Tibial nerve (tissue), 4 donors: Measurements from ENCODE around the gene TAMALIN. TPM values are rescaled to one million over a fixed set of nuclear protein-coding genes. Genes with fewer than 3 reads are reported as not detected.

Experiments used
- DNase-seq, 2 donors: peaks; one replicate each; pipeline ENCODE4 v3.0.0-alpha.2; 2019; ENCODE audit warnings: low spot score in 2 of 2
- H3K27ac ChIP-seq, 4 donors: fragments of 200-600 bp; sonication (generic) in 3 of 4; one replicate each; pipeline ENCODE4 v1.5.1; 2017 to 2019; ENCODE audit warnings: mild to moderate bottlenecking in 1 of 4
- H3K27me3 ChIP-seq, 2 donors: fragments of 200-600 bp; sonication (generic) in 1 of 2; one replicate each; pipeline versions ENCODE4 v1.5.1 to v1.6.0; 2017 to 2019
- H3K36me3 ChIP-seq, 3 donors: fragments of 200-600 bp; sonication (generic); one replicate each; pipeline ENCODE4 v1.5.1; 2018 to 2019
- H3K4me1 ChIP-seq, 4 donors: fragments of 200-600 bp; sonication (generic) in 3 of 4; one replicate each; pipeline ENCODE4 v1.5.1; 2017 to 2019
- H3K4me3 ChIP-seq, 4 donors: fragments of 200-600 bp; sonication (generic) in 3 of 4; one replicate each; pipeline ENCODE4 v1.5.1; 2017 to 2019; ENCODE audit warnings: mild to moderate bottlenecking in 1 of 4, moderate library complexity in 1 of 4
- H3K9me3 ChIP-seq, 4 donors: fragments of 200-600 bp; sonication (generic) in 3 of 4; one replicate each; pipeline ENCODE4 v1.5.1; 2017 to 2019
- EP300 ChIP-seq, 2 donors: sonication (generic); formaldehyde crosslinking; IDR thresholded peaks; one replicate each; pipeline ENCODE4 v1.6.1; 2017; ENCODE audit warnings: antibody characterized with exemption in 2 of 2, mild to moderate bottlenecking in 1 of 2
- POLR2A ChIP-seq, 2 donors: fragments of 450-650 bp; IDR thresholded peaks; one replicate each; pipeline ENCODE4 v1.6.1; 2017; ENCODE audit warnings: antibody characterized with exemption in 2 of 2, mild to moderate bottlenecking in 2 of 2, moderate library complexity in 2 of 2
- WGBS, 2 donors: methylation state at CpG; one replicate each; pipeline ENCODE4 v1.1.5; 2018; 5-methylcytosine and 5-hydroxymethylcytosine counted together
- total RNA-seq, 4 donors: library from RNA; depleted of rRNA; stranded (reverse); fragments of >200 nt; gene quantifications; one replicate each; pipeline ENCODE4 v1.1.0, GENCODE V29; 2016
- TF ChIP-seq, protein P1 (sequence below), 5 experiments: fragments of 200-600 bp in 3 of 5; fragments of 450-650 bp in 2 of 5; sonication (generic) in 3 of 5; IDR thresholded peaks; one replicate each; pipeline ENCODE4 v1.5.1; 2016 to 2019; ENCODE audit warnings: antibody characterized with exemption in 5 of 5, mild to moderate bottlenecking in 3 of 5, moderate library complexity in 2 of 5

TAMALIN gene
- total RNA-seq, 4 donors from 2014 or later = 30.6 to 54.0 (median 37.8) TPM

DNA sequence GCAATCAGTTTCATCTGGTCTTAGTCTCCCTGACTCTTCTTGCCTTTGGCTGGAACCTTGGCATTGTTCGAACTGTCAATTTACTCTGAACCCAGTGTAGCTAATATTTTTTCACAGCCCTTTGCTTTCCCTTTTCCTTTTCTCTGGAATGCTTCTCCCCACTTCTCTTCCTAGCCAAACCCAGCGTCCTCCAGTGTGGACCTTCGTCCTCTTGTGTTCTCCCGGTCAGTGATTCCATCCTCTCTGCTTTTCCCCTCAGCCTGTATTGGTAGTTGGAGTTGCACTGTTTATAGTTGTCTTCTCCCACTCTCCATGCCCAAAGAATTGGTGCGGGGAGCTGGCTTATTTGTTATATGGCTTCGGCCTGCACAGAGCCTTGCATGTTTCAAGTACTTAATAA, 45.9 kb upstream of the TAMALIN start:
- 88 to 90% methylated on average over 6 of the region's 6 CpGs for WGBS, 2 donors
- no peak for DNase-seq
- peaks cover 0 to 44% (median 17%) of the 10 kb centered on the region in 4 donors for H3K4me1 ChIP-seq
- H3K27ac ChIP-seq = no peak overlapping the region
- peaks cover 0 to 4% (median 0%) of the 10 kb centered on the region in 3 donors for H3K36me3 ChIP-seq
- no peaks in the 10 kb centered on the region for H3K9me3 ChIP-seq
- no peak overlapping the region for H3K4me3 ChIP-seq
- TF ChIP-seq, protein P1, sequence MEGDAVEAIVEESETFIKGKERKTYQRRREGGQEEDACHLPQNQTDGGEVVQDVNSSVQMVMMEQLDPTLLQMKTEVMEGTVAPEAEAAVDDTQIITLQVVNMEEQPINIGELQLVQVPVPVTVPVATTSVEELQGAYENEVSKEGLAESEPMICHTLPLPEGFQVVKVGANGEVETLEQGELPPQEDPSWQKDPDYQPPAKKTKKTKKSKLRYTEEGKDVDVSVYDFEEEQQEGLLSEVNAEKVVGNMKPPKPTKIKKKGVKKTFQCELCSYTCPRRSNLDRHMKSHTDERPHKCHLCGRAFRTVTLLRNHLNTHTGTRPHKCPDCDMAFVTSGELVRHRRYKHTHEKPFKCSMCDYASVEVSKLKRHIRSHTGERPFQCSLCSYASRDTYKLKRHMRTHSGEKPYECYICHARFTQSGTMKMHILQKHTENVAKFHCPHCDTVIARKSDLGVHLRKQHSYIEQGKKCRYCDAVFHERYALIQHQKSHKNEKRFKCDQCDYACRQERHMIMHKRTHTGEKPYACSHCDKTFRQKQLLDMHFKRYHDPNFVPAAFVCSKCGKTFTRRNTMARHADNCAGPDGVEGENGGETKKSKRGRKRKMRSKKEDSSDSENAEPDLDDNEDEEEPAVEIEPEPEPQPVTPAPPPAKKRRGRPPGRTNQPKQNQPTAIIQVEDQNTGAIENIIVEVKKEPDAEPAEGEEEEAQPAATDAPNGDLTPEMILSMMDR (IDR thresholded peaks at IDR 0.05) = no peak
- no peak for TF ChIP-seq POLR2A (IDR thresholded peaks at IDR 0.05)
- no peak for TF ChIP-seq EP300 (IDR thresholded peaks at IDR 0.05)
- no peaks in the 10 kb centered on the region for H3K27me3 ChIP-seq

DNA sequence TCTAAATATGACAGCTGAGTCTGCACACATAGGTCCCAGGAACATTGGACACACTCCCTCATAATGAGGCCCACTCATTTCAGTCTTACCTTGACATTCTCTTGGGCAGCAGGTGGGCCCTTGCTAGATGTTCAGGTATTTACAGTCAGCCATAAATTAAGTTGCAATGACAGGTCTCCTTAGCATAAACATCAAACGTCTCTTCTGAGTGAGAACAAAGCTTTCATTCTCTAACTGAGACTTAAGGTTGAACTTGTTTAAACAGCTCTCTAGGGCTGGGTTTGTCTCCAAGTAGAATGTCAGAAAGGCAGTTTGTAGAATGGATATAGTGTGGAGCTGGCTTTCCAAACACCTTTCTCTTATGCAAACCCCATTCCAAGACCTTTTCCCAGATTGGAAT, 44.9 kb upstream of the TAMALIN start:
- Histone ChIP-seq H3K9me3 (no peaks in the 10 kb centered on the region), H3K4me1 (peaks cover 0 to 43% (median 17%) of the 10 kb centered on the region in 4 donors), H3K36me3 (peaks cover 0 to 4% (median 0%) of the 10 kb centered on the region in 3 donors), H3K27me3 (no peaks in the 10 kb centered on the region), H3K4me3 (no peak overlapping the region), H3K27ac (no peak overlapping the region)
- no peak for DNase-seq
- 10 to 13% methylated on average over 1 of the region's 1 CpG for WGBS, 2 donors
- TF ChIP-seq POLR2A (IDR thresholded peaks at IDR 0.05) = no peak
- TF ChIP-seq, protein P1 (IDR thresholded peaks at IDR 0.05) = no peak
- TF ChIP-seq EP300 (IDR thresholded peaks at IDR 0.05) = no peak

DNA sequence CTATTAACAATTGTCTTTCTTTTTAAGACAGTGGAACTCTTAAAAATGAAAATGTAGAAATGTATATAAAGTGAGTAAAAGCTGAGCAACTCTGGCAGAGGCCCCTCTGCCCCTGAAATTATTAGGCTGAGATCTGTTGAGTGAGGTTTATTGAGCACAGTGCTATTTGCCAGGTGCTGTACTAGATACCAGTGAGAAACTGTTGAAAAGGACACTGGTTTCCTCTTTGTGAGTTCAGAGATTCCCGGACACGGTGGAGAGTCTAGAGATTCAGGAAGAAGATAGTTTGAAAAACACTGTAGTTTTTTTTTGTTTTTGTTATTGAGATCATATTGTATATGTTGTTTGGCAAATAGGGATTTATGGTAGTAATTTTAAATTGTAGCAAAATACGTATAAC, 44.0 kb upstream of the TAMALIN start:
- H3K9me3 ChIP-seq = no peaks in the 10 kb centered on the region
- peaks cover 0 to 35% (median 17%) of the 10 kb centered on the region in 4 donors for H3K4me1 ChIP-seq
- TF ChIP-seq, protein P1 (IDR thresholded peaks at IDR 0.05) = no peak
- TF ChIP-seq POLR2A (IDR thresholded peaks at IDR 0.05) (no peak), EP300 (IDR thresholded peaks at IDR 0.05) (no peak)
- H3K27ac ChIP-seq = no peak overlapping the region
- no peak overlapping the region for H3K4me3 ChIP-seq
- 84 to 86% methylated on average over 3 of the region's 3 CpGs for WGBS, 2 donors
- DNase-seq = no peak
- H3K36me3 ChIP-seq = peaks cover 0 to 4% (median 0%) of the 10 kb centered on the region in 3 donors
- no peaks in the 10 kb centered on the region for H3K27me3 ChIP-seq

DNA sequence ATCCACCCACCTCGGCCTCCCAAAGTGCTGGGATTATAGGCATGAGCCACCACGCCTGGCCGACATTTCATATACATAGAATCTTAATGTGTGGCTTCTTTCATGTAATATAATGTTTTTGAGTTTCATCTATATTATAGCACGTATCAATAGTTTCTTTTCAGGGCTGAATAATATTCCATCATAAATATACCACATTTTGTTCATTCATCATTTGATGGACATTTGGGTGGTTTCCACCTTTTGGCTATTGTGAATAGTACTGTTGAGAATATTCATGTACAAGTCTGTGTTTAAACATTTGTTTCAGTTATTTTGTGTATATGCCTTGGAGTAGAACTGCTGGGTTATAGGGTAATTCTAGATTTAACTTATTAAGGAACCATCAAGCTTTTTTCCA, 43.3 kb upstream of the TAMALIN start:
- Histone ChIP-seq H3K4me3 (no peak overlapping the region), H3K27me3 (no peaks in the 10 kb centered on the region), H3K27ac (no peak overlapping the region), H3K4me1 (peaks cover 0 to 35% (median 16%) of the 10 kb centered on the region in 4 donors), H3K9me3 (no peaks in the 10 kb centered on the region), H3K36me3 (peaks cover 0 to 4% (median 0%) of the 10 kb centered on the region in 3 donors)
- TF ChIP-seq POLR2A (IDR thresholded peaks at IDR 0.05) = no peak
- TF ChIP-seq, protein P1 (IDR thresholded peaks at IDR 0.05) = no peak
- no peak for TF ChIP-seq EP300 (IDR thresholded peaks at IDR 0.05)
- WGBS, 2 donors = 97 to 98% methylated on average over 4 of the region's 4 CpGs
- DNase-seq = no peak

DNA sequence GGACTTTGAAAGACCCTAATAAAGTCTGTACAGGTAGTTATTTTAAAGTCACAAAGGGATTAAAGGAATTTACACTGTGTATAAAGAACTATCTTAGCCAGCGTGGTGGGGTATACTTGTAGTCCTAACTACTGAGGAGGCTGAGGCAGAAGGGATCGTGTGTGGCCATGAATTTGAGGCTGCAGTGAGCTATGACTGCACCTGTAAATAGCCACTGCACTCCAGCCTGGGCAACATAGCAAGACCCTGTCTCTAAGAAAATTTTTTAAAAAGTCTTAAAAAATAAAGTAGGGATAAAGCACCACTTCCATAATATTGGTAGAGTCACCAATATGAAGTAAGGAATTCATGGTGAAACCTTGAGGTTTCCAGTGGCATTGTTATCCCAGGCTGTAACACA, 37.1 kb upstream of the TAMALIN start:
- TF ChIP-seq, protein P1 (IDR thresholded peaks at IDR 0.05) = no peak
- no peak for TF ChIP-seq POLR2A (IDR thresholded peaks at IDR 0.05)
- TF ChIP-seq EP300 (IDR thresholded peaks at IDR 0.05) = no peak
- H3K27me3 ChIP-seq = no peaks in the 10 kb centered on the region
- H3K4me3 ChIP-seq = no peak overlapping the region
- WGBS, 2 donors = 87 to 98% methylated on average over 2 of the region's 2 CpGs
- no peak for DNase-seq
- H3K9me3 ChIP-seq = no peaks in the 10 kb centered on the region
- H3K36me3 ChIP-seq = no peaks in the 10 kb centered on the region
- H3K4me1 ChIP-seq = peaks cover 4 to 41% (median 29%) of the 10 kb centered on the region in 4 donors
- no peak overlapping the region for H3K27ac ChIP-seq
